HCT116 (cell line): ENCODE results near the gene TMEM38A. TPM values are rescaled to one million over a fixed set of nuclear protein-coding genes. Genes with fewer than 3 reads are reported as not detected.

Experiments
- ATAC-seq: fragments of 200-7000 bp; cut with Tn5 transposase; 2 replicates; pipeline ENCODE4 v1.9.1; 2020; ENCODE audit warnings: mild to moderate bottlenecking, moderate library complexity
- BruUV-seq: library from RNA; stranded (reverse); fragments of 400-500 nt; replicated peaks from 2 replicates; lab custom pipeline; 2021; lab: Mats Ljungman, UMichigan
- CTCF ChIA-PET: fragments of 300-600 bp; sonication (Branson Sonifier 250); formaldehyde crosslinking; loops from one replicate; lab custom pipeline; 2021; ENCODE audit warnings: antibody characterized with exemption; lab: Charles Lee
- POLR2A ChIA-PET: fragments of 300-600, 350-600 bp; sonication (Branson Sonifier 250); formaldehyde crosslinking; loops from one replicate; lab custom pipeline; 2021; ENCODE audit warnings: antibody characterized with exemption; lab: Charles Lee
- RAD21 ChIA-PET, 2 experiments: fragments of 300-600 bp; sonication (Branson Sonifier 250); formaldehyde crosslinking; loops; one replicate each; lab custom pipeline; 2023; ENCODE audit warnings: low total read pairs in 2 of 2; ENCODE audit not compliant: uncharacterized antibody in 2 of 2, unreplicated experiment in 2 of 2, low non-redundant PET in 1 of 2; lab: Charles Lee
- DNase-seq: peaks from one replicate; pipeline ENCODE4 v3.0.0-alpha.2; 2010; ENCODE audit warnings: low read depth, low spot score
- H2AFZ ChIP-seq: fragments of 200-600 bp; shearing (Covaris generic), sonication (generic); 2 replicates; pipeline ENCODE4 v1.6.1; 2017; ENCODE audit warnings: low read depth, mixed run types, mixed read lengths, antibody characterized with exemption, low read length; ENCODE audit not compliant: poor library complexity, severe bottlenecking
- H3K27ac ChIP-seq: 2 replicates; pipeline ENCODE4 v1.5.1; 2012; ENCODE audit warnings: low read depth, low read length
- H3K27me3 ChIP-seq: fragments of 200-600 bp; sonication (generic); 2 replicates; pipeline ENCODE4 v1.6.1; 2016; ENCODE audit warnings: mixed run types, low read length, mixed read lengths; ENCODE audit not compliant: insufficient read depth
- H3K36me3 ChIP-seq, 2 experiments: fragments of 200-500 bp in 1 of 2; fragments of 200-600 bp in 1 of 2; sonication (Bioruptor generic) in 1 of 2; sonication (generic) in 1 of 2; 2 replicates each; pipeline versions ENCODE4 v1.5.1 to v1.6.1; 2014 to 2016; ENCODE audit warnings: low read length in 2 of 2, inconsistent platforms in 1 of 2, mixed read lengths in 1 of 2, mixed run types in 1 of 2; ENCODE audit not compliant: insufficient read depth in 2 of 2, control insufficient read depth in 1 of 2
- H3K4me1 ChIP-seq, 2 experiments: fragments of 200-600 bp in 1 of 2; sonication (generic) in 1 of 2; 2 replicates each; pipeline versions ENCODE4 v1.5.1 to v1.6.1; 2012 to 2017; ENCODE audit warnings: low read length in 2 of 2, inconsistent platforms in 1 of 2, mild to moderate bottlenecking in 1 of 2, mixed read lengths in 1 of 2, mixed run types in 1 of 2, moderate library complexity in 1 of 2; ENCODE audit not compliant: insufficient read depth in 2 of 2, control insufficient read depth in 1 of 2
- H3K4me2 ChIP-seq: fragments of 200-600 bp; sonication (generic); 2 replicates; pipeline ENCODE4 v1.6.1; 2017; ENCODE audit warnings: mixed run types, low read length, mixed read lengths
- H3K4me3 ChIP-seq, 2 experiments: fragments of 200-600 bp in 1 of 2; sonication (generic) in 1 of 2; replicated peaks in 1 of 2; 2 replicates each; pipeline ENCODE4 v1.5.1; 2011 to 2016; ENCODE audit warnings: low read length in 2 of 2, control low read depth in 1 of 2, low read depth in 1 of 2, mild to moderate bottlenecking in 1 of 2, mixed read lengths in 1 of 2, mixed run types in 1 of 2
- H3K79me2 ChIP-seq: fragments of 200-600 bp; sonication (generic); 2 replicates; pipeline ENCODE4 v1.6.1; 2017; ENCODE audit warnings: mild to moderate bottlenecking, mixed run types, low read length, moderate library complexity, mixed read lengths; ENCODE audit not compliant: insufficient read depth
- H3K9ac ChIP-seq: fragments of 200-600 bp; sonication (generic); 2 replicates; pipeline ENCODE4 v1.6.1; 2016; ENCODE audit warnings: low read length, mixed read lengths
- H3K9me2 ChIP-seq: fragments of 200-600 bp; sonication (generic), shearing (Covaris generic); 2 replicates; pipeline ENCODE4 v1.6.1; 2017; ENCODE audit warnings: mixed run types, mild to moderate bottlenecking, moderate library complexity; ENCODE audit not compliant: insufficient read depth
- H3K9me3 ChIP-seq, 2 experiments: fragments of 200-500 bp in 1 of 2; fragments of 200-600 bp in 1 of 2; sonication (Bioruptor generic) in 1 of 2; sonication (generic) in 1 of 2; 2 replicates each; pipeline ENCODE4 v1.6.1; 2014 to 2017; ENCODE audit warnings: low read length in 2 of 2, mixed read lengths in 2 of 2, inconsistent platforms in 1 of 2, low read depth in 1 of 2, mild to moderate bottlenecking in 1 of 2, mixed run types in 1 of 2, moderate library complexity in 1 of 2; ENCODE audit not compliant: control insufficient read depth in 1 of 2, insufficient read depth in 1 of 2
- H4K20me1 ChIP-seq: fragments of 200-600 bp; sonication (generic), shearing (Covaris generic); 2 replicates; pipeline ENCODE4 v1.6.1; 2017; ENCODE audit warnings: mixed run types, mild to moderate bottlenecking, moderate library complexity; ENCODE audit not compliant: insufficient read depth
- CBX3 ChIP-seq: IDR thresholded peaks from 2 replicates; pipeline ENCODE4 v1.6.1; 2012; ENCODE audit warnings: low read depth
- CTCF ChIP-seq, 3 experiments: fragments of 200-600 bp in 1 of 3; sonication (generic) in 1 of 3; IDR thresholded peaks in 2 of 3; conservative IDR thresholded peaks in 1 of 3; 2 replicates each; pipeline ENCODE4 v1.5.1; 2012 to 2017; ENCODE audit warnings: low read depth in 2 of 3, low read length in 2 of 3, antibody characterized with exemption in 1 of 3, borderline replicate concordance in 1 of 3, control low read depth in 1 of 3, mild to moderate bottlenecking in 1 of 3, mixed read lengths in 1 of 3, mixed run types in 1 of 3, moderate library complexity in 1 of 3; ENCODE audit not compliant: insufficient read depth in 1 of 3
- EZH2phosphoT487 ChIP-seq: fragments of 200-600 bp; IDR thresholded peaks from 2 replicates; pipeline ENCODE4 v1.6.1; 2018; ENCODE audit warnings: antibody characterized with exemption, borderline replicate concordance
- MAX ChIP-seq: IDR thresholded peaks from 2 replicates; pipeline ENCODE4 v1.6.1; 2012
- POLR2AphosphoS5 ChIP-seq: IDR thresholded peaks from 2 replicates; pipeline ENCODE4 v1.6.1; 2011; ENCODE audit warnings: mild to moderate bottlenecking, low read depth, low read length, moderate library complexity
- SP1 ChIP-seq: IDR thresholded peaks from 2 replicates; pipeline ENCODE4 v1.6.1; 2012; ENCODE audit warnings: low read depth
- SRF ChIP-seq: IDR thresholded peaks from 2 replicates; pipeline ENCODE4 v1.6.1; 2012; ENCODE audit warnings: low read depth
- intact Hi-C: fragments of 100-400 bp; cut with micrococcal nuclease; formaldehyde crosslinking; loops from 2 replicates; pipeline ENCODE4 v1.10.0; 2022
- total RNA-seq: library from RNA; stranded (reverse); gene quantifications from one replicate; pipeline ENCODE4 v1.2.1, GENCODE V29; 2021; ENCODE audit not compliant: unreplicated experiment
- TF ChIP-seq, protein P1 (sequence below): IDR thresholded peaks from 2 replicates; pipeline ENCODE4 v1.6.1; 2011; ENCODE audit warnings: mild to moderate bottlenecking, low read length, moderate library complexity; ENCODE audit not compliant: insufficient replicate concordance; ENCODE audit errors: extremely low read depth
- TF ChIP-seq, protein P2 (sequence below): IDR thresholded peaks from 2 replicates; pipeline ENCODE4 v1.6.1; 2012

Gene TMEM38A
- total RNA-seq, 1 experiment from 2014 or later = 9.0 TPM

DNA sequence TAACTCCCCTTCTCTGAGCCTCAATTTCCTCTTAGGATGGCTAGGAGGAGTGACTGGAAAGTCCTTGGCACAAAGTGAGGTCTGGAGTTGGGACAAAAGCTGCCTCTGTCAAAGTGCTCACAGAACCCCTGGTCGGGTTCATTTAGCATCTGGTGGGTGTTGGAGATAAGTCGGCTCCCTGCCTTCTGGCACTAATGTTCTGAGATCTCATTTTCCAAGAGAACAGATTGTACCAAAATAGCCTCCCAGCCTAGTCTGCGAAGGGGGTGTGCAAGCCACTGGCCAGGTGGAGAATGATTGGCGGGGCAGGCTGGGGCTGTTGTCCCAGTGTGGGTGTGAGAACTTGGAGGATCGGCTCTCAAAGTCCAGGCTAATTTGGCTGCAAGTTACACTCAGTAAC lies 38.0 kb downstream of the TMEM38A start:
- RAD21 ChIA-PET = interaction anchor here in 1 of 2 experiments (0.7 kb wide), 1 partner anchor 94 kb away, joined by 5 read pairs; no protein-coding TSS in a partner anchor
- no peaks in the 10 kb centered on the region for H4K20me1 ChIP-seq
- H3K4me3 ChIP-seq = no peak overlapping the region
- TF ChIP-seq SRF (no peak), SP1 (no peak), MAX (no peak), CTCF (IDR thresholded peaks at IDR 0.05 in 2 of 3, conservative IDR thresholded peaks at IDR 0.05 in 1 of 3; ENCODE audit: borderline replicate concordance in 1 of 3, insufficient read depth in 1 of 3, low read depth in 2 of 3, low read length in 2 of 3) (no peak), EZH2phosphoT487 (no peak), POLR2AphosphoS5 (no peak), CBX3 (no peak)
- TF ChIP-seq, protein P1, sequence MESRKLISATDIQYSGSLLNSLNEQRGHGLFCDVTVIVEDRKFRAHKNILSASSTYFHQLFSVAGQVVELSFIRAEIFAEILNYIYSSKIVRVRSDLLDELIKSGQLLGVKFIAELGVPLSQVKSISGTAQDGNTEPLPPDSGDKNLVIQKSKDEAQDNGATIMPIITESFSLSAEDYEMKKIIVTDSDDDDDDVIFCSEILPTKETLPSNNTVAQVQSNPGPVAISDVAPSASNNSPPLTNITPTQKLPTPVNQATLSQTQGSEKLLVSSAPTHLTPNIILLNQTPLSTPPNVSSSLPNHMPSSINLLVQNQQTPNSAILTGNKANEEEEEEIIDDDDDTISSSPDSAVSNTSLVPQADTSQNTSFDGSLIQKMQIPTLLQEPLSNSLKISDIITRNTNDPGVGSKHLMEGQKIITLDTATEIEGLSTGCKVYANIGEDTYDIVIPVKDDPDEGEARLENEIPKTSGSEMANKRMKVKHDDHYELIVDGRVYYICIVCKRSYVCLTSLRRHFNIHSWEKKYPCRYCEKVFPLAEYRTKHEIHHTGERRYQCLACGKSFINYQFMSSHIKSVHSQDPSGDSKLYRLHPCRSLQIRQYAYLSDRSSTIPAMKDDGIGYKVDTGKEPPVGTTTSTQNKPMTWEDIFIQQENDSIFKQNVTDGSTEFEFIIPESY = no peak
- TF ChIP-seq, protein P2, sequence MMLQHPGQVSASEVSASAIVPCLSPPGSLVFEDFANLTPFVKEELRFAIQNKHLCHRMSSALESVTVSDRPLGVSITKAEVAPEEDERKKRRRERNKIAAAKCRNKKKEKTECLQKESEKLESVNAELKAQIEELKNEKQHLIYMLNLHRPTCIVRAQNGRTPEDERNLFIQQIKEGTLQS = no peak
- H3K27ac ChIP-seq = no peak overlapping the region
- peaks cover 0 to 3% of the 10 kb centered on the region in 2 experiments; a peak in 1 of 4 replicates for H3K4me1 ChIP-seq
- H3K4me2 ChIP-seq = no peak overlapping the region
- H3K9me2 ChIP-seq = no peaks in the 10 kb centered on the region
- no peak overlapping the region for H2AFZ ChIP-seq
- H3K9ac ChIP-seq = no peak overlapping the region
- POLR2A ChIA-PET = no interaction called here
- intact Hi-C loops = no loop called here
- CTCF ChIA-PET = no interaction called here
- ATAC-seq (no peak), DNase-seq (no peak)
- no TSS peak for BruUV-seq
- H3K9me3 ChIP-seq = no peaks in the 10 kb centered on the region
- no peaks in the 10 kb centered on the region for H3K36me3 ChIP-seq
- no peaks in the 10 kb centered on the region for H3K27me3 ChIP-seq
- H3K79me2 ChIP-seq = no peaks in the 10 kb centered on the region
